ENCODE data around the gene PTPRG.

DNA sequence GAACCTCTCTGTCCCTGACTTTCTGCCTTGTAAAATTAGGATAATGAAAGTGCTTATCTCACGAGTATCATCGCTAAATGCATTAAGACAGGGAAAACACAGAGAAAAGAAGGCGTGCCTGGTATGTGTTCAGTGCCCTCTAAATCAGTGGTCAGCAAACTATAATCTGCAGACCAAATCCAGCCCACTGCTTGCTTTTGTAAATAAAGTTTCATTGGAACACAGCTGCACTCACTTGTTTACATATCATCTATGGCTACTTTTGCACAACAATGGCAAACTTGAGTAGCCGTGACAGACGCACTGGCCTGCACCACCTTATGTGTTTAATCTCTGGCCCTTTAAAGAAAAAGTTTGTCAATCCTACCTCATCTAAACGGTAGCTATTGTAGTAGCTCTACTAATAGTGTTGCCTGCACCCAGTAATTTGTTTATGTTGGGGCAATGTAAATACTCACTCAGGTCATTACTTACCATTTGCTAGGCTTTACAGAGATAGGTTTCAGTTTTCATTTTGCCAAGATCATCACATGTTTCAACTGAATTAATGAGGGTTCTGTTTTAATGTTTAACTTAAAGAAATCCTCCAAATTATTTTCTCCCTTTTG is 582.6 kb downstream of the PTPRG start:
- TF ChIP-seq POLR2A (IDR thresholded peaks at IDR 0.05) (no peak), POLR2AphosphoS5 (IDR thresholded peaks at IDR 0.05) (no peak), EP300 (IDR thresholded peaks at IDR 0.05) (no peak)
- TF ChIP-seq, protein P1, sequence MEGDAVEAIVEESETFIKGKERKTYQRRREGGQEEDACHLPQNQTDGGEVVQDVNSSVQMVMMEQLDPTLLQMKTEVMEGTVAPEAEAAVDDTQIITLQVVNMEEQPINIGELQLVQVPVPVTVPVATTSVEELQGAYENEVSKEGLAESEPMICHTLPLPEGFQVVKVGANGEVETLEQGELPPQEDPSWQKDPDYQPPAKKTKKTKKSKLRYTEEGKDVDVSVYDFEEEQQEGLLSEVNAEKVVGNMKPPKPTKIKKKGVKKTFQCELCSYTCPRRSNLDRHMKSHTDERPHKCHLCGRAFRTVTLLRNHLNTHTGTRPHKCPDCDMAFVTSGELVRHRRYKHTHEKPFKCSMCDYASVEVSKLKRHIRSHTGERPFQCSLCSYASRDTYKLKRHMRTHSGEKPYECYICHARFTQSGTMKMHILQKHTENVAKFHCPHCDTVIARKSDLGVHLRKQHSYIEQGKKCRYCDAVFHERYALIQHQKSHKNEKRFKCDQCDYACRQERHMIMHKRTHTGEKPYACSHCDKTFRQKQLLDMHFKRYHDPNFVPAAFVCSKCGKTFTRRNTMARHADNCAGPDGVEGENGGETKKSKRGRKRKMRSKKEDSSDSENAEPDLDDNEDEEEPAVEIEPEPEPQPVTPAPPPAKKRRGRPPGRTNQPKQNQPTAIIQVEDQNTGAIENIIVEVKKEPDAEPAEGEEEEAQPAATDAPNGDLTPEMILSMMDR (IDR thresholded peaks at IDR 0.05) = no peak
